Mammary epithelial cell (primary cell): ENCODE results near the gene AMPD2.

ENCODE experiments used
- EZH2 ChIP-seq: IDR thresholded peaks from 2 replicates; pipeline ENCODE4 v1.6.1; 2012; ENCODE audit warnings: low read length, inconsistent platforms, borderline replicate concordance
- TF ChIP-seq, protein P1 (sequence below), 2 donors: IDR thresholded peaks in 1 of 2; conservative IDR thresholded peaks in 1 of 2; 2 replicates each; pipeline ENCODE4 v1.5.1; 2011 to 2012; ENCODE audit warnings: inconsistent platforms in 2 of 2, low read length in 2 of 2, mild to moderate bottlenecking in 2 of 2, control low read depth in 1 of 2, low read depth in 1 of 2; ENCODE audit not compliant: insufficient read depth in 1 of 2; ENCODE audit errors: extremely low read depth in 1 of 2

DNA sequence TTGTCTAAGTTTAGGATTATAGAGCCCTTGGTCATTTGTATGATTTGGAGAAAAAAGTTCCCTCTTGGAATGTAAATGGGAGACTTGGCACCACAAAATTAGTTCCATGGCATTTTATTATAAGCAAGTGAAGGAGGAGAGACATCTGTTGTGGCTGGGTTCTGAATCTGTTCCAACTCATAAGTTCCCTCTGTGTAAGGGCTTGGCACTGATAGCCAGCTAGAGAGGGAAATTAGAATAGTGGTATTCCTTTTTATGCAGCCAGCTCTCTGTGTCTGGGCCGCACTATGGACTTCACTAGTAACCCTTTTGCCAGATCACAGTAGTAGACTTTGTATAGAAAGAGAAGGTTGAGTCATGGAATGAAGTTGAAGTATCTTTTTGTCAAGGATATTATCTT lies 40.1 kb upstream of the AMPD2 start:
- TF ChIP-seq, protein P1, sequence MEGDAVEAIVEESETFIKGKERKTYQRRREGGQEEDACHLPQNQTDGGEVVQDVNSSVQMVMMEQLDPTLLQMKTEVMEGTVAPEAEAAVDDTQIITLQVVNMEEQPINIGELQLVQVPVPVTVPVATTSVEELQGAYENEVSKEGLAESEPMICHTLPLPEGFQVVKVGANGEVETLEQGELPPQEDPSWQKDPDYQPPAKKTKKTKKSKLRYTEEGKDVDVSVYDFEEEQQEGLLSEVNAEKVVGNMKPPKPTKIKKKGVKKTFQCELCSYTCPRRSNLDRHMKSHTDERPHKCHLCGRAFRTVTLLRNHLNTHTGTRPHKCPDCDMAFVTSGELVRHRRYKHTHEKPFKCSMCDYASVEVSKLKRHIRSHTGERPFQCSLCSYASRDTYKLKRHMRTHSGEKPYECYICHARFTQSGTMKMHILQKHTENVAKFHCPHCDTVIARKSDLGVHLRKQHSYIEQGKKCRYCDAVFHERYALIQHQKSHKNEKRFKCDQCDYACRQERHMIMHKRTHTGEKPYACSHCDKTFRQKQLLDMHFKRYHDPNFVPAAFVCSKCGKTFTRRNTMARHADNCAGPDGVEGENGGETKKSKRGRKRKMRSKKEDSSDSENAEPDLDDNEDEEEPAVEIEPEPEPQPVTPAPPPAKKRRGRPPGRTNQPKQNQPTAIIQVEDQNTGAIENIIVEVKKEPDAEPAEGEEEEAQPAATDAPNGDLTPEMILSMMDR (conservative IDR thresholded peaks at IDR 0.05 in 1 of 2, IDR thresholded peaks at IDR 0.05 in 1 of 2; ENCODE audit: extremely low read depth in 1 of 2, insufficient read depth in 1 of 2, low read depth in 1 of 2, low read length in 2 of 2) = no peak
- no peak for TF ChIP-seq EZH2
